ENCODE results near the gene APOBEC3G.

Gene APOBEC3G

GRCh38 chr22:39136317-39136716 is 59.2 kb downstream of the APOBEC3G start:
- 81 to 90% methylated on average over 6 to 8 of the region's 8 CpGs for WGBS, 2 experiments (ENCODE audit: insufficient coverage in 2 of 2)

More at GRCh38 chr22:39136317-39136716, 59.2 kb downstream of the APOBEC3G start:
- no peak overlapping the region for H3K4me3 ChIP-seq (ENCODE audit: extremely low read depth, insufficient read depth, low read length, poor library complexity, severe bottlenecking)
- no peaks in the 10 kb centered on the region for H3K36me3 ChIP-seq (ENCODE audit: control insufficient read depth, insufficient read depth, low read length)
- no peaks in the 10 kb centered on the region for H3K9me3 ChIP-seq (ENCODE audit: control insufficient read depth, low read length)
- no peak overlapping the region for H3K27ac ChIP-seq (ENCODE audit: low read depth, low read length, severe bottlenecking)
- H3K4me1 ChIP-seq (ENCODE audit: control insufficient read depth, insufficient read depth, low read length, poor library complexity, severe bottlenecking) = peaks cover 3% of the 10 kb centered on the region

Data from mesodermal cell (in vitro differentiated cells).